HG02938 (cell line): ENCODE results near the gene APOA1.
"Not testable (repeated sequence)": the region's sequence is repeated elsewhere in the genome, so short reads cannot be mapped to it uniquely, and the experiment has no call there.

Source experiments
- ATAC-seq: cut with Tn5 transposase; IDR thresholded peaks from one replicate; pipeline ENCODE4 v1.9.1; 2021; ENCODE audit warnings: mild to moderate bottlenecking, moderate library complexity; ENCODE audit not compliant: unreplicated experiment

Gene APOA1

GRCh38 chr11:116821050-116821918, 16.1 kb downstream of the APOA1 start:
- ATAC-seq = no peak

- ATAC-seq = no peak
Observed at GRCh38 chr11:116819049-116819448, 18.4 kb downstream of the APOA1 start.

- no peak for ATAC-seq
Observed at GRCh38 chr11:116814502-116814901, 22.9 kb downstream of the APOA1 start.

- ATAC-seq = no peak
Observed at GRCh38 chr11:116813781-116814471, 23.5 kb downstream of the APOA1 start.

GRCh38 chr11:116813170-116813569, 24.3 kb downstream of the APOA1 start:
- ATAC-seq = no peak

- no peak for ATAC-seq
Observed at GRCh38 chr11:116812109-116812508, 25.3 kb downstream of the APOA1 start.

GRCh38 chr11:116811194-116811593, 26.2 kb downstream of the APOA1 start:
- no peak for ATAC-seq

GRCh38 chr11:116808262-116809175, 28.9 kb downstream of the APOA1 start:
- no peak for ATAC-seq

GRCh38 chr11:116807601-116808261, 29.7 kb downstream of the APOA1 start:
- ATAC-seq = no peak

GRCh38 chr11:116804001-116804400, 33.4 kb downstream of the APOA1 start:
- ATAC-seq = no peak

- ATAC-seq = not testable (repeated sequence)
Observed at GRCh38 chr11:116801662-116802061, 35.8 kb downstream of the APOA1 start.

- ATAC-seq = no peak
Observed at GRCh38 chr11:116800610-116801009, 36.8 kb downstream of the APOA1 start.

- ATAC-seq = no peak
Observed at GRCh38 chr11:116798368-116798767, 39.1 kb downstream of the APOA1 start.

GRCh38 chr11:116797816-116798215, 39.6 kb downstream of the APOA1 start:
- no peak for ATAC-seq

- no peak for ATAC-seq
Observed at GRCh38 chr11:116796548-116796947, 40.9 kb downstream of the APOA1 start.

GRCh38 chr11:116794851-116795250, 42.6 kb downstream of the APOA1 start:
- ATAC-seq = no peak

GRCh38 chr11:116793772-116794097, 43.7 kb downstream of the APOA1 start:
- no peak for ATAC-seq

- ATAC-seq = no peak
Observed at GRCh38 chr11:116792869-116793771, 44.3 kb downstream of the APOA1 start.

- ATAC-seq = no peak
Observed at GRCh38 chr11:116792144-116792868, 45.1 kb downstream of the APOA1 start.
